ENCODE results near the gene TCEAL6. TPM values are rescaled to one million over a fixed set of nuclear protein-coding genes. Genes with fewer than 3 reads are reported as not detected.
A peak's percentile ranks its signal among the peaks of the same experiment; 100 is the strongest.
"Not testable (repeated sequence)": the region's sequence is repeated elsewhere in the genome, so short reads cannot be mapped to it uniquely, and the experiment has no call there.

Gene TCEAL6
- under 1 TPM in 1 of 3 donors, not detected in 2; 0.37 TPM for polyA plus RNA-seq (ENCODE audit: insufficient read length in 3 of 3)
- long read RNA-seq, donor 1 = 0 reads
- long read RNA-seq, donor 2 = 0 reads
- long read RNA-seq, donor 3 = 0 reads
- long read RNA-seq, donor 4 = 0 reads
- long read RNA-seq, donor 5 = 0 reads
- long read RNA-seq, donor 6 = 0 reads
- long read RNA-seq, donor 7 = 0 reads
- long read RNA-seq, donor 8 = 0 reads
- long read RNA-seq, donor 9 = 0 reads
- long read RNA-seq, donor 10 = 0 reads
- long read RNA-seq, donor 11 = 0 reads
- long read RNA-seq, donor 12 = 0 reads
- long read RNA-seq, donor 13 = 0 reads
- long read RNA-seq, donor 14 = 0 reads
- long read RNA-seq, donor 15 = 0 reads
- long read RNA-seq, donor 16 = 0 reads

GRCh38 chrX:102142274-102142673 lies at the start of gene TCEAL6:
TCEAL6 (minus strand) TSS chrX:102142481.
- DNase-seq = not testable (repeated sequence)

- DNase-seq = no peak
Observed at GRCh38 chrX:102185967-102186720, 43.9 kb upstream of the TCEAL6 start.

- DNase-seq = peak; percentile 60
Observed at GRCh38 chrX:102155806-102156179, 13.5 kb upstream of the TCEAL6 start, which contains the start of gene BEX5. BEX5 (minus strand) TSS chrX:102155977; CDS start chrX:102154265, 1,712 bp downstream.

DNA sequence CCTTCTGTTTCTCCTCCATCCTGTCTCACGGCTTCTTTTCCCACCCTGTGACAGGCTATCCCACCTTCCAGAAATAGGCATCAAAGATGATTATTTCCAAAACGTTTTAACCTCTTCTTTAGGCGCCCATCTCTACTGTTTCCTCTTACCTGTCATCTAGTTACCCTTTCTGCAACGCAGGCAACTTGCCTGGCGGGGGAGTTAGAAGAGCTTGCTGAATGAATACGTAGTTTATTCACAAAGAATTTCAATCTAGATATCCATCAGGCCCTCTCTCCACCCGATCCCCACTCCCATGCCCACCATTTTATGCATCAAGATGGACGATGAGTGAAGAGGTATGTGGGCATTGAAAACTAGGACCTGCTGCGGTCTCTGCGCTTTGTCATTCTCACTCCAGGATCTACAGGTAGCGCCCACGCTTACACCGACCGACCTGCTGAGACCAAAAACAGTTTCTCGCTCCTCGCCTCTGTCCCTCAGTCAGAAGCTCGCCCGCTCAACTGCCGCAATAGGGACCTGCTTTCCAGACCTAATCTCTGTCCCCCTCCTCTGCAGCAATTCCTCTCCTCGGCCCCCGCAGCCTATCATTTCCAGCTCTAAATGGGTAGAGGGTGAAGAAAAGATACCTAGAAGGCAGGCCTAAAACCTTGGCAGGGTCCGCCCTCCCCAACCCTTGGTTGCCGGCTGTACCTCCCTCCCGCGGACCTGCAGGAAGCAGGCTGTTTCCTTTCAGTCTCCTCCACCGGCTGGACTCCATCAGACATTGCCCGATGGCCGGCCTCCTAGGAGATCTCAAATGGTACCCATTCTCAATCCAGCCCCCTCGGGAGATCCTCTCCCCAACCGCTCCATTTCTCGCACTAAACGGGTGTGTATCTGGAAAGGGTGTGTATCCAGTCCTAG lies 12.9 kb upstream of the TCEAL6 start:
- DNase-seq = no peak

- no peak for DNase-seq
Observed at GRCh38 chrX:102154218-102154860, 12.1 kb upstream of the TCEAL6 start.

- not testable (repeated sequence) for DNase-seq
Observed at GRCh38 chrX:102141631-102142030, 650 bp downstream of the TCEAL6 start.

DNA sequence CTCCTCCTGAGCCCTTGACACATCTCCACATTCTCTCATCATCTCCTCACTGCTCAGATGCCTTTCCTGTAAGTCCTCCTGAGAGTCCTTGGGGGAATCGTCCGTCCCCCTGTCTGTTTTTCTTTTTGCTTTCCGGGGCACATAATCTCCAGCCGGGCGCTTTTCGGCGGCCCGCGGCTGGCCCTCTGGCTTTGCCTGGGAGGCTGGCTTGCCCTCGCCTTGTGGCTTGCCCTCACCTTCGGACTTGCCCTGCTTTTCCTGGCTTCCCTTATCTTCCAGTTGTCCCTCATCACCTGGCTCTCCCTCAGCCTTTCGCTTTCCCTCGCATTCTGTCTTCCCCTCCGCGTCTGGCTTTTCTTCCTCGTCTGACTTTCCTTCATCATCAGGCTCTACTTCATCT lies 1.4 kb downstream of the TCEAL6 start:
- not testable (repeated sequence) for DNase-seq

DNA sequence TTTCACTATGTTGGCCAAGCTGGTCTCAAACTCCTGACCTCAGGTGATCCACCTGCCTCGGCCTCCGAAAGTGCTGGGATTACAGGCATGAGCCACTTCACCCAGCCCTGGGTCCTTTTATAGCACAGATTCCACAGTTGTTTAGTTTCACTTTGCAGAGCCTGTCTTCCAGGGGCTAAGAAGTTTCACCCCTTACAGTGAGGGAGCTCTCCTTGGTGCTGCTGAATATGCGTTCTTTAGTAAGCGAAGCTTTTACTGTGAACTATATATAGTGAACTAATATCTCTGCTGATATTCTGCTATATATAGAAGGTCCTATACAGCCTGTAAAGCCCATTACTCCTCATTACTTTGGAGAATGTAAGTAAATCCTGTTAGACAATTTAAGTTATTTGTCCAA lies 4.2 kb downstream of the TCEAL6 start:
- DNase-seq = no peak

DNA sequence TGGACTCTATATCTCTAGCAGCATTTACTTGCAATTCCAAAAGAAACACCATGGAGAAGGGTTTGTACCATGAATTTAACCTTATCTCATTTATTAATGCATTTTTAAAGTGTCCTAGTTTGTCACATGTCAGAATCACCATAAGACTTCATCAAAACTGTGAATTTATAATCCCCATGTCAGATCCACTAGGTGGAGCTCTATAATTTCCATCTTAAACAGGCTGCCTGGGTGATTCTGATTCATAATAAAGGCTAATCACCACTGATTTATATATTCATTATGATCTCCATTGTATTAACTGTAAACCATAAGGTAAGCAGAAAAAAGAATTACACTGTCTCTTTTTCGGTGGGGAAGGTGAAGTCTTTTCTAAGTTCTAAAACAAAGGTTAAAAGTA lies 12.8 kb downstream of the TCEAL6 start:
- DNase-seq = no peak

- DNase-seq = no peak
Observed at GRCh38 chrX:102126863-102127262, 15.4 kb downstream of the TCEAL6 start.

- DNase-seq = not testable (repeated sequence)
Observed at GRCh38 chrX:102126080-102126818, 16.0 kb downstream of the TCEAL6 start.

GRCh38 chrX:102125436-102125835 lies 16.8 kb downstream of the TCEAL6 start, which contains the start of gene TCEAL2:
TCEAL2 (plus strand) TSS chrX:102125679; CDS start chrX:102126831, 1,152 bp downstream.
- peak; percentile 16 for DNase-seq

- not testable (repeated sequence) for DNase-seq
Observed at GRCh38 chrX:102125014-102125413, 17.3 kb downstream of the TCEAL6 start.

DNA sequence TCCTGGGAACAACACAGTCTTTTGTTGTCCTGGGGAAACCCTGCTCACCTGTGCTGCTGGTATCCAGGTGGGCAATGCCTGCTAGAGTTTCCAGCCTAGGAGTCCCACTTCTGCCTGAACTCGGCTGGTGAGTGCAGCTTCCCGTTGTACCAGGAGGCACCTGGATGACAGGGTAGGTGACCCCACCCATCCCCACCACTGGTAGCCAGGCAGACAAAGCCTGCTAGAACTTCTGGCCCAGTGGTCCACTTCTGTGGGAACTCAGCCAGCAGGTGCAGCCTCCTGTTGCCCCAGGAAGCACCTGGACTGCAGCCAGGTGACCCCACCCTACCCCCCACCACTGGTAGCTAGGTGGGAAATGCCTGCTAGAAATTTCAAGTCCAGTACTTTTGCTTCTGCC lies 26.5 kb downstream of the TCEAL6 start:
- no peak for DNase-seq

GRCh38 chrX:102113367-102113766 lies 28.9 kb downstream of the TCEAL6 start:
- DNase-seq = no peak

Other genes starting within 250 kb of the TCEAL6 start
- gene ZMAT1, start 210.5 kb downstream of the TCEAL6 start, polyA plus RNA-seq (ENCODE audit: insufficient read length in 3 of 3) = 10 to 100 TPM; 25.2 to 44.5 (median 39.1) TPM
- gene TCEAL2, start 16.8 kb downstream of the TCEAL6 start, polyA plus RNA-seq (ENCODE audit: insufficient read length in 3 of 3) = 10 to 100 TPM; 10.7 to 24.2 (median 21.2) TPM
- gene BEX5, start 13.5 kb upstream of the TCEAL6 start, polyA plus RNA-seq (ENCODE audit: insufficient read length in 3 of 3) = 10 to 100 TPM in 2 of 3 donors, 1 to 10 TPM in 1; 9.5 to 13.1 (median 10.0) TPM
- gene TCP11X1, start 72.8 kb upstream of the TCEAL6 start, polyA plus RNA-seq (ENCODE audit: insufficient read length in 3 of 3) = under 1 TPM in 2 of 3 donors, not detected in 1; 0.35 to 0.97 TPM
- gene NXF2, start 104.7 kb upstream of the TCEAL6 start, polyA plus RNA-seq (ENCODE audit: insufficient read length in 3 of 3) = under 1 TPM; 0.24 to 0.67 (median 0.45) TPM